ENCODE measurements around the gene GFRA1. TPM values are rescaled to one million over a fixed set of nuclear protein-coding genes. Genes with fewer than 3 reads are reported as not detected.

GFRA1 gene
- total and polyA plus RNA-seq, 8 donors = 0.29 to 83.2 (median 4.6) TPM

DNA sequence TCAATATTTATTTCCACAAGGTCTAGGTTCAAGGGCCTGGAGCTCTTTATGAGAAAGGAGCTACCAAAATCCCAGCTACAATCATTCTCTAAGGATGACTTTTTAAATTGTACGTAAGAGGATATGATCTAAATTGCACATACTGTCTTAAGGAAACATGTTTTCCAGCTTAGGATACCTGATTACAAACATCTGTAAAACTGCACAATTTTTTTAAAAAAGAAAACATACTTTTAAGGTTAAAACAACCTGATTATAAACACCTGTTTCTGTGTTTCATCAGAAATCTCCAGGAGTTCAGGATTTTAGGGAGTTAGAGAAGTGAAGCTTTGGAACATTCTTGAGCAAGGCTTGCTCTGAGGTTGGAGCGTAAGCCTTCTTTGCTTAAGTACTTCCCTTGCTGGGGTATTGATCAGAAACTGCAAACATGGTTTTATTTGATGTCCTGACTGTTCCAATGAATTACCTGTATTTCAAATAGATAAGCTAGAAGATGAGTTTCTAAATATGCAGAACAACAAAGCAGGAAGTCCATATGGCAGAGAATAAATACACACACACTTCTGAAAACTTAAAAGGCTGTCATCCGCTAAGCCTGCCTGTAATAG is 248.6 kb downstream of the GFRA1 start:
- H3K9me3 ChIP-seq = no peaks in the 10 kb centered on the region
- 91 to 96% (median 95%) methylated on average over 3 of the region's 3 CpGs for WGBS, 5 donors
- no peak overlapping the region for H3K4me3 ChIP-seq
- H3K27me3 ChIP-seq = no peaks in the 10 kb centered on the region
- H3K36me3 ChIP-seq = no peaks in the 10 kb centered on the region
- TF ChIP-seq POLR2A (IDR thresholded peaks at IDR 0.05) (no peak), POLR2AphosphoS5 (IDR thresholded peaks at IDR 0.05) (no peak), EP300 (IDR thresholded peaks at IDR 0.05) (no peak)
- TF ChIP-seq, protein P1, sequence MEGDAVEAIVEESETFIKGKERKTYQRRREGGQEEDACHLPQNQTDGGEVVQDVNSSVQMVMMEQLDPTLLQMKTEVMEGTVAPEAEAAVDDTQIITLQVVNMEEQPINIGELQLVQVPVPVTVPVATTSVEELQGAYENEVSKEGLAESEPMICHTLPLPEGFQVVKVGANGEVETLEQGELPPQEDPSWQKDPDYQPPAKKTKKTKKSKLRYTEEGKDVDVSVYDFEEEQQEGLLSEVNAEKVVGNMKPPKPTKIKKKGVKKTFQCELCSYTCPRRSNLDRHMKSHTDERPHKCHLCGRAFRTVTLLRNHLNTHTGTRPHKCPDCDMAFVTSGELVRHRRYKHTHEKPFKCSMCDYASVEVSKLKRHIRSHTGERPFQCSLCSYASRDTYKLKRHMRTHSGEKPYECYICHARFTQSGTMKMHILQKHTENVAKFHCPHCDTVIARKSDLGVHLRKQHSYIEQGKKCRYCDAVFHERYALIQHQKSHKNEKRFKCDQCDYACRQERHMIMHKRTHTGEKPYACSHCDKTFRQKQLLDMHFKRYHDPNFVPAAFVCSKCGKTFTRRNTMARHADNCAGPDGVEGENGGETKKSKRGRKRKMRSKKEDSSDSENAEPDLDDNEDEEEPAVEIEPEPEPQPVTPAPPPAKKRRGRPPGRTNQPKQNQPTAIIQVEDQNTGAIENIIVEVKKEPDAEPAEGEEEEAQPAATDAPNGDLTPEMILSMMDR (IDR thresholded peaks at IDR 0.05) = no peak
- H3K27ac ChIP-seq = no peak overlapping the region
- H3K4me1 ChIP-seq = no peaks in the 10 kb centered on the region
- no peak for DNase-seq
- intact Hi-C loops (cut with DNase I; ENCODE audit: low total_unique reads) = no loop called here

DNA sequence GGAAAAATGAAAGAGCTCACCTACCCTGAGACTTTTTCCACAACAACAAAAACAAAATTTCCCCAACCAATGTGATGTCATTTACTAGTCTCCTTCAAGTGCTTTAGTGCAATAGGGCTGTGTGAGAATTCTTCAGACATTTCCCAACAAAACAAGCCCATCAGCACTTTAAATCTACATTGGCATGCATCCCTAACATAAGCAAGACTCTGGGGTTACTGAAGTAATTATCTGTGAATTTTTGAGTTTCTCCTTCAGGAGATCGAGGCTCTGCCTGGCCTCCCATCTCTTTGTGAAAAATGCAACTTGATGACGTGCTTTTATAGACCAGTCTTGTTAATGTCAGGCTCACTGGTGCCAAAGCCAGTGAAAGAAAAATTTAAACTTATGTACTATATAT is 255.6 kb downstream of the GFRA1 start:
- DNase-seq = no peak
- no peaks in the 10 kb centered on the region for H3K9me3 ChIP-seq
- H3K27ac ChIP-seq = no peak overlapping the region
- peaks cover 0 to 18% (median 5%) of the 10 kb centered on the region in 4 donors for H3K4me1 ChIP-seq
- 43 to 72% (median 59%) methylated on average over 2 of the region's 2 CpGs for WGBS, 5 donors
- H3K4me3 ChIP-seq = no peak overlapping the region
- intact Hi-C loops (cut with DNase I; ENCODE audit: low total_unique reads) = no loop called here
- no peaks in the 10 kb centered on the region for H3K27me3 ChIP-seq
- no peaks in the 10 kb centered on the region for H3K36me3 ChIP-seq
- TF ChIP-seq POLR2A (IDR thresholded peaks at IDR 0.05) (no peak), EP300 (IDR thresholded peaks at IDR 0.05) (no peak), POLR2AphosphoS5 (IDR thresholded peaks at IDR 0.05) (no peak)
- TF ChIP-seq, protein P1 (IDR thresholded peaks at IDR 0.05) = no peak

DNA sequence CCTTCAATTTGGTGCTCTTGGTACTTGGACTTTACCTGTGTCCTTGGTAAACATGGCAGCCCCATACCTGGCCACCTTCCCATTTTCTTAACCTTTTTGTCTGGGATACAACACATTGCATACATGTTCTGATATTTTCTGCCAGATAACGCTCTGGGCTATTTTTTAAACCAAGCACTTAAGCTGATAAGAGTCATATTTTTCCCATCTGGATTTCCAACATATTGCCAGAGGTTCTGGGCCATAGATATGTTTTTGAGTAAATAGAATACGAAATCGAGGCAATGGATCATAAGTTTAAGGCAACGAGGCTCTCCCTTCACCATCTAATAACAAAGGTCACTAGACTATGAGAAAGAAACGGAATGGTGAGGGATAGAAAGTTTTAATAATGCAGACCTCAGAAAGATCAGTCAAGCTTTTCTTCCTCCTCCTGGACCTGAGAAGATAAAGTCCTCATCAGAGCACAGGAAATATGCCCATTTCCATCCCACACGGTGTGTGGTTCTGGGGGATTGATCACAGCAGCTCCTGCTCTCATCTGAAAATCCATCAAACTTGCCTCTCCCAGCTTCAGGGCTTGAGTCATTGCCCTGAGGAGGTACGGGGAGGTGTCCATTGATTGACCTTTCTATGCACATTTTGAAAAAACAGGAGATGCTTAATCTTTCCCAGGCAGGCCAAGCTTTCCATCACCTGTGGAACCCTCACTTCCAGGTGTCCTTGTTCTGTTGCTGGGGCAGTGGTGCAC is 257.2 kb downstream of the GFRA1 start:
- intact Hi-C loops (cut with DNase I; ENCODE audit: low total_unique reads) = no loop called here
- DNase-seq = no peak
- no peak overlapping the region for H3K27ac ChIP-seq
- H3K36me3 ChIP-seq = no peaks in the 10 kb centered on the region
- TF ChIP-seq POLR2AphosphoS5 (IDR thresholded peaks at IDR 0.05) (no peak), EP300 (IDR thresholded peaks at IDR 0.05) (no peak), POLR2A (IDR thresholded peaks at IDR 0.05) (no peak)
- TF ChIP-seq, protein P1 (IDR thresholded peaks at IDR 0.05) = no peak
- H3K4me3 ChIP-seq = no peak overlapping the region
- H3K4me1 ChIP-seq = peaks cover 0 to 18% (median 5%) of the 10 kb centered on the region in 4 donors
- WGBS, 5 donors = 34 to 57% (median 43%) methylated on average over 7 of the region's 7 CpGs
- no peaks in the 10 kb centered on the region for H3K27me3 ChIP-seq
- no peaks in the 10 kb centered on the region for H3K9me3 ChIP-seq

DNA sequence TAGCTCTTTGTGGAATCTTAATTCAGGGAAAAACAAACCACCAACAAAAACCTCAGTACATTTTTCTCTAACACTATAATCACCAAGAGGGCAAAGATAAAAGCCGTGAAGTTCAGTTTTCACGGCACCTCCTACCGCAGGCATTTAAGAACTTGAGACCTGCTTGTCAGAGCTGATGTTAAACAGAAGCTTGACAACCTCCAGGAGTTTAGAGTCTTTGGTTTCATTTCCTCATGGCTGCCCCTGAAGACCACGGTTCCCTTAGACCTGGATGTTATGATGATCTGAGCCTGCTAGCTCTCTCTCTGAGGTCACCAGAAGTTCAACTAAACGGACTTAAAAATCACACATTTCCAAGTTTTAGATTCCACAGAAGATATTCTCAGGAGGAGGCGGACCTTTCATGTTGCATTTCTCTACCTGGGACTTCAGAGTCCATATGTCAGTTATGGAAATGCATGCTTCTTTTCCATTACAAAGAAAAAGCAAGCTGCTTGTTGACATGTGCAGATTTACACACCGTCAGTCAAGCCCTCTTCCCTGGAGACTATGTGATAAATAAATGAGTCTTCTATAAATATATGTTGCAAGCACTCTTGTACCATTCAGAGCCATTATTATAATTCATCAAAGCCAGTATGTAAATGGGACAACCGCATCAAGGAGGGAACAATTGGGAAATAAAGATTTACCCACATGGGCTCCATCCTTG is 258.0 kb downstream of the GFRA1 start:
- intact Hi-C loops (cut with DNase I; ENCODE audit: low total_unique reads) = no loop called here
- H3K9me3 ChIP-seq = no peaks in the 10 kb centered on the region
- H3K36me3 ChIP-seq = no peaks in the 10 kb centered on the region
- H3K27me3 ChIP-seq = no peaks in the 10 kb centered on the region
- no peak overlapping the region for H3K27ac ChIP-seq
- peaks cover 0 to 18% (median 5%) of the 10 kb centered on the region in 4 donors for H3K4me1 ChIP-seq
- WGBS, 5 donors = 25 to 37% (median 29%) methylated on average over 8 of the region's 8 CpGs
- DNase-seq = peak in 1 of 2 donors; percentile 63
- TF ChIP-seq POLR2A (IDR thresholded peaks at IDR 0.05) = no peak
- TF ChIP-seq EP300 (IDR thresholded peaks at IDR 0.05) = no peak
- TF ChIP-seq, protein P1 (IDR thresholded peaks at IDR 0.05) = no peak
- TF ChIP-seq POLR2AphosphoS5 (IDR thresholded peaks at IDR 0.05) = no peak
- no peak overlapping the region for H3K4me3 ChIP-seq
